HEK293 (cell line): Measurements from ENCODE around the gene INCA1.

Source experiments
- BCL11A ChIP-seq: fragments of 450-650 bp; formaldehyde crosslinking; IDR thresholded peaks from 2 replicates; pipeline ENCODE4 v1.5.1; 2016; ENCODE audit warnings: low read depth, missing biosample characterization, missing genetic modification characterization
- GLI2 ChIP-seq: fragments of 450-650 bp; formaldehyde crosslinking; IDR thresholded peaks from 2 replicates; pipeline ENCODE4; 2017; ENCODE audit warnings: missing biosample characterization, missing genetic modification characterization, low read depth, borderline replicate concordance
- KLF7 ChIP-seq: fragments of 450-650 bp; formaldehyde crosslinking; IDR thresholded peaks from 2 replicates; pipeline ENCODE4 v1.5.1; 2016; ENCODE audit warnings: missing biosample characterization, missing genetic modification characterization, borderline replicate concordance
- PRDM2 ChIP-seq: fragments of 450-650 bp; formaldehyde crosslinking; IDR thresholded peaks from 2 replicates; pipeline ENCODE4 v1.5.1; 2016; ENCODE audit warnings: missing biosample characterization, missing genetic modification characterization, borderline replicate concordance
- RBAK ChIP-seq: fragments of 450-650 bp; formaldehyde crosslinking; IDR thresholded peaks from 2 replicates; pipeline ENCODE4 v1.5.1; 2016; ENCODE audit warnings: missing biosample characterization, missing genetic modification characterization
- SCRT2 ChIP-seq: fragments of 450-650 bp; formaldehyde crosslinking; IDR thresholded peaks from 2 replicates; pipeline ENCODE4 v1.5.1; 2016; ENCODE audit warnings: missing biosample characterization, missing genetic modification characterization
- SP3 ChIP-seq: fragments of 450-650 bp; formaldehyde crosslinking; IDR thresholded peaks from 2 replicates; pipeline ENCODE4 v1.5.1; 2016; ENCODE audit warnings: missing biosample characterization, missing genetic modification characterization
- TCF7L2 ChIP-seq: IDR thresholded peaks from 2 replicates; pipeline ENCODE4 v1.6.1; 2011; ENCODE audit warnings: low read depth, mild to moderate bottlenecking, inconsistent platforms, low read length, moderate library complexity, borderline replicate concordance
- ZBTB49 ChIP-seq: fragments of 450-650 bp; formaldehyde crosslinking; IDR thresholded peaks from 2 replicates; pipeline ENCODE4 v1.5.1; 2016; ENCODE audit warnings: missing biosample characterization, missing genetic modification characterization, low read depth
- ZBTB7A ChIP-seq: fragments of 450-650 bp; formaldehyde crosslinking; IDR thresholded peaks from 2 replicates; pipeline ENCODE4 v1.5.1; 2016; ENCODE audit warnings: low read depth, missing biosample characterization, missing genetic modification characterization
- ZBTB8A ChIP-seq: fragments of 450-650 bp; formaldehyde crosslinking; IDR thresholded peaks from 2 replicates; pipeline ENCODE4 v1.5.1; 2016; ENCODE audit warnings: missing biosample characterization, missing genetic modification characterization
- ZNF132 ChIP-seq: fragments of 450-650 bp; formaldehyde crosslinking; IDR thresholded peaks from 2 replicates; pipeline ENCODE4 v1.5.1; 2017; ENCODE audit warnings: missing biosample characterization, missing genetic modification characterization, borderline replicate concordance
- ZNF175 ChIP-seq: fragments of 450-650 bp; formaldehyde crosslinking; IDR thresholded peaks from 2 replicates; pipeline ENCODE4 v1.5.1; 2016; ENCODE audit warnings: missing biosample characterization, missing genetic modification characterization
- ZNF2 ChIP-seq: fragments of 450-650 bp; formaldehyde crosslinking; IDR thresholded peaks from 2 replicates; pipeline ENCODE4 v1.5.1; 2016; ENCODE audit warnings: missing biosample characterization, missing genetic modification characterization
- ZNF202 ChIP-seq: fragments of 450-650 bp; formaldehyde crosslinking; IDR thresholded peaks from 2 replicates; pipeline ENCODE4 v1.5.1; 2016; ENCODE audit warnings: missing biosample characterization, missing genetic modification characterization, borderline replicate concordance
- ZNF311 ChIP-seq: fragments of 450-650 bp; formaldehyde crosslinking; IDR thresholded peaks from 2 replicates; pipeline ENCODE4 v1.5.1; 2017; ENCODE audit warnings: missing biosample characterization, missing genetic modification characterization, borderline replicate concordance
- ZNF37A ChIP-seq: fragments of 450-650 bp; IDR thresholded peaks from 2 replicates; pipeline ENCODE4 v1.5.1; 2018; ENCODE audit warnings: missing biosample characterization, missing genetic modification characterization
- ZNF571 ChIP-seq: fragments of 450-650 bp; formaldehyde crosslinking; IDR thresholded peaks from 2 replicates; pipeline ENCODE4 v1.5.0; 2017; ENCODE audit warnings: missing biosample characterization, missing genetic modification characterization
- ZNF692 ChIP-seq: fragments of 450-650 bp; formaldehyde crosslinking; IDR thresholded peaks from 2 replicates; pipeline ENCODE4 v1.5.1; 2016; ENCODE audit warnings: missing biosample characterization, missing genetic modification characterization
- ZSCAN30 ChIP-seq: fragments of 450-650 bp; IDR thresholded peaks from 2 replicates; pipeline ENCODE4 v1.5.1; 2018; ENCODE audit warnings: missing biosample characterization, mild to moderate bottlenecking, missing genetic modification characterization, moderate library complexity
- TF ChIP-seq, protein P1 (sequence below): fragments of 450-650 bp; formaldehyde crosslinking; IDR thresholded peaks from 2 replicates; pipeline ENCODE4 v1.5.1; 2016; ENCODE audit warnings: missing biosample characterization, missing genetic modification characterization
- TF ChIP-seq, protein P2 (sequence below): fragments of 450-650 bp; formaldehyde crosslinking; IDR thresholded peaks from 2 replicates; pipeline ENCODE4 v1.5.1; 2016; ENCODE audit warnings: missing biosample characterization, missing genetic modification characterization

INCA1 gene

GRCh38 chr17:4948166-4948930 is 49.0 kb downstream of the INCA1 start, which contains the start of gene PFN1 (continued):
- TF ChIP-seq, protein P1, sequence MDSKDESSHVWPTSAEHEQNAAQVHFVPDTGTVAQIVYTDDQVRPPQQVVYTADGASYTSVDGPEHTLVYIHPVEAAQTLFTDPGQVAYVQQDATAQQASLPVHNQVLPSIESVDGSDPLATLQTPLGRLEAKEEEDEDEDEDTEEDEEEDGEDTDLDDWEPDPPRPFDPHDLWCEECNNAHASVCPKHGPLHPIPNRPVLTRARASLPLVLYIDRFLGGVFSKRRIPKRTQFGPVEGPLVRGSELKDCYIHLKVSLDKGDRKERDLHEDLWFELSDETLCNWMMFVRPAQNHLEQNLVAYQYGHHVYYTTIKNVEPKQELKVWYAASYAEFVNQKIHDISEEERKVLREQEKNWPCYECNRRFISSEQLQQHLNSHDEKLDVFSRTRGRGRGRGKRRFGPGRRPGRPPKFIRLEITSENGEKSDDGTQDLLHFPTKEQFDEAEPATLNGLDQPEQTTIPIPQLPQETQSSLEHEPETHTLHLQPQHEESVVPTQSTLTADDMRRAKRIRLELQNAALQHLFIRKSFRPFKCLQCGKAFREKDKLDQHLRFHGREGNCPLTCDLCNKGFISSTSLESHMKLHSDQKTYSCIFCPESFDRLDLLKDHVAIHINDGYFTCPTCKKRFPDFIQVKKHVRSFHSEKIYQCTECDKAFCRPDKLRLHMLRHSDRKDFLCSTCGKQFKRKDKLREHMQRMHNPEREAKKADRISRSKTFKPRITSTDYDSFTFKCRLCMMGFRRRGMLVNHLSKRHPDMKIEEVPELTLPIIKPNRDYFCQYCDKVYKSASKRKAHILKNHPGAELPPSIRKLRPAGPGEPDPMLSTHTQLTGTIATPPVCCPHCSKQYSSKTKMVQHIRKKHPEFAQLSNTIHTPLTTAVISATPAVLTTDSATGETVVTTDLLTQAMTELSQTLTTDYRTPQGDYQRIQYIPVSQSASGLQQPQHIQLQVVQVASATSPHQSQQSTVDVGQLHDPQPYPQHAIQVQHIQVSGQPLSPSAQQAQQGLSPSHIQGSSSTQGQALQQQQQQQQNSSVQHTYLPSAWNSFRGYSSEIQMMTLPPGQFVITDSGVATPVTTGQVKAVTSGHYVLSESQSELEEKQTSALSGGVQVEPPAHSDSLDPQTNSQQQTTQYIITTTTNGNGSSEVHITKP, result peak; percentile 100
- no peak for TF ChIP-seq ZNF311 (tag by site-specific recombination)
- peak; percentile 34; the same call in 1 of the 2 replicates for TF ChIP-seq KLF7 (tag by site-specific recombination)
- TF ChIP-seq ZNF2, result 0 out of 2 replicates have a peak, but pooled peaks have one; percentile 11
- no peak for TF ChIP-seq GLI2 (tag by site-specific recombination)
- no peak for TF ChIP-seq ZNF202 (tag by site-specific recombination)
- TF ChIP-seq BCL11A (tag by site-specific recombination), result peak; percentile 11; the same call in 1 of the 2 replicates
- TF ChIP-seq PRDM2 (tag by site-specific recombination), result peak; percentile 50; the same call in 1 of the 2 replicates
- TF ChIP-seq TCF7L2, result no peak
- no peak for TF ChIP-seq ZBTB49 (tag by site-specific recombination)
- TF ChIP-seq ZSCAN30, result 0 out of 2 replicates have a peak, but pooled peaks have one; percentile 14
- no peak for TF ChIP-seq SCRT2
- TF ChIP-seq SP3 (tag by site-specific recombination), result peak; percentile 92
- peak; percentile 65 for TF ChIP-seq ZBTB8A (tag by site-specific recombination)
- no peak for TF ChIP-seq ZNF571 (tag by site-specific recombination)
- 0 out of 2 replicates have a peak, but pooled peaks have one; percentile 18 for TF ChIP-seq ZNF692 (tag by site-specific recombination)
- TF ChIP-seq ZNF175 (tag by site-specific recombination), result no peak
- TF ChIP-seq, protein P2, sequence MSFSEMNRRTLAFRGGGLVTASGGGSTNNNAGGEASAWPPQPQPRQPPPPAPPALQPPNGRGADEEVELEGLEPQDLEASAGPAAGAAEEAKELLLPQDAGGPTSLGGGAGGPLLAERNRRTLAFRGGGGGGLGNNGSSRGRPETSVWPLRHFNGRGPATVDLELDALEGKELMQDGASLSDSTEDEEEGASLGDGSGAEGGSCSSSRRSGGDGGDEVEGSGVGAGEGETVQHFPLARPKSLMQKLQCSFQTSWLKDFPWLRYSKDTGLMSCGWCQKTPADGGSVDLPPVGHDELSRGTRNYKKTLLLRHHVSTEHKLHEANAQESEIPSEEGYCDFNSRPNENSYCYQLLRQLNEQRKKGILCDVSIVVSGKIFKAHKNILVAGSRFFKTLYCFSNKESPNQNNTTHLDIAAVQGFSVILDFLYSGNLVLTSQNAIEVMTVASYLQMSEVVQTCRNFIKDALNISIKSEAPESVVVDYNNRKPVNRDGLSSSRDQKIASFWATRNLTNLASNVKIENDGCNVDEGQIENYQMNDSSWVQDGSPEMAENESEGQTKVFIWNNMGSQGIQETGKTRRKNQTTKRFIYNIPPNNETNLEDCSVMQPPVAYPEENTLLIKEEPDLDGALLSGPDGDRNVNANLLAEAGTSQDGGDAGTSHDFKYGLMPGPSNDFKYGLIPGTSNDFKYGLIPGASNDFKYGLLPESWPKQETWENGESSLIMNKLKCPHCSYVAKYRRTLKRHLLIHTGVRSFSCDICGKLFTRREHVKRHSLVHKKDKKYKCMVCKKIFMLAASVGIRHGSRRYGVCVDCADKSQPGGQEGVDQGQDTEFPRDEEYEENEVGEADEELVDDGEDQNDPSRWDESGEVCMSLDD, result peak; percentile 75
- TF ChIP-seq ZBTB7A, result peak; percentile 80
- TF ChIP-seq RBAK (tag by site-specific recombination), result no peak
- no peak for TF ChIP-seq ZNF37A (tag by site-specific recombination)
- no peak for TF ChIP-seq ZNF132
